Mesothelial cell of epicardium (in vitro differentiated cells): ENCODE data around the gene AFAP1L1. TPM values are rescaled to one million over a fixed set of nuclear protein-coding genes. Genes with fewer than 3 reads are reported as not detected.

ENCODE experiments used
- DNase-seq, 2 experiments: peaks; one replicate each; pipeline ENCODE4 v3.0.0; 2021; ENCODE audit warnings: low spot score in 2 of 2; ENCODE audit not compliant: unreplicated experiment in 2 of 2
- H3K27ac Mint-ChIP-seq: 2 replicates; pipeline ENCODE4 v1.8.0; 2021; ENCODE audit warnings: mixed read lengths
- H3K27me3 Mint-ChIP-seq: 2 replicates; pipeline ENCODE4 v1.8.0; 2021; ENCODE audit warnings: low read depth, mixed read lengths
- H3K36me3 Mint-ChIP-seq: 2 replicates; pipeline ENCODE4 v1.8.0; 2021; ENCODE audit warnings: mixed read lengths
- H3K4me1 Mint-ChIP-seq: 2 replicates; pipeline ENCODE4 v1.8.0; 2021; ENCODE audit warnings: mixed read lengths
- H3K4me3 Mint-ChIP-seq: 2 replicates; pipeline ENCODE4 v1.8.0; 2021; ENCODE audit warnings: mild to moderate bottlenecking, moderate library complexity, mixed read lengths
- H3K9me3 Mint-ChIP-seq: 2 replicates; pipeline ENCODE4 v1.8.0; 2021; ENCODE audit warnings: mixed read lengths
- total RNA-seq: library from RNA; stranded (reverse); gene quantifications from 3 replicates; pipeline ENCODE4 v1.2.1, GENCODE V29; 2021
- TF ChIP-seq, protein P1 (sequence below): fragments of 200-600 bp; sonication (generic); IDR thresholded peaks from one replicate; pipeline ENCODE4 v1.5.0; 2021; ENCODE audit warnings: antibody characterized with exemption; ENCODE audit not compliant: unreplicated experiment

The AFAP1L1 gene
- total RNA-seq, 1 donor from 2014 or later = 0.63 TPM

DNA sequence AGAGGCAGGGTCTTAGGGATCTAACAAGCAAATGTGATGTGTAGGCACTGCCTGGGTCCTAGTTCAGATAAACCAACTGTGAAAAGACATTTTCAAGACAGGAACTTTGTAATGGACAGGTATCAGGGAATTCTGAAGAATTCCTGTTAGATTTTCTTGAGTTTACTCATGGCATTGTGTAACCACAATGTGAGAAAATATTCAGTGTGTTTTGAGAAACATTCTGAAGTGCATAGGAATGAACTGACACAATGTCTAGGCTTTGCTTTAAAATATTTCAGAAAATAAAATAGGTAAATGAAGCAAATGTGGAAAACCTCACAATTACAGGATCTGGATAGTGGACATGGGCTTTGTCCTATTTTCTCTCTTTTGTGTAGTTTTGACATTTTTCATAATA is 15.2 kb upstream of the AFAP1L1 start:
- H3K36me3 Mint-ChIP-seq = no peaks in the 10 kb centered on the region
- no peaks in the 10 kb centered on the region for H3K9me3 Mint-ChIP-seq
- no peak overlapping the region for H3K27ac Mint-ChIP-seq
- no peaks in the 10 kb centered on the region for H3K4me1 Mint-ChIP-seq
- H3K4me3 Mint-ChIP-seq = no peak overlapping the region
- no peak for DNase-seq
- TF ChIP-seq, protein P1, sequence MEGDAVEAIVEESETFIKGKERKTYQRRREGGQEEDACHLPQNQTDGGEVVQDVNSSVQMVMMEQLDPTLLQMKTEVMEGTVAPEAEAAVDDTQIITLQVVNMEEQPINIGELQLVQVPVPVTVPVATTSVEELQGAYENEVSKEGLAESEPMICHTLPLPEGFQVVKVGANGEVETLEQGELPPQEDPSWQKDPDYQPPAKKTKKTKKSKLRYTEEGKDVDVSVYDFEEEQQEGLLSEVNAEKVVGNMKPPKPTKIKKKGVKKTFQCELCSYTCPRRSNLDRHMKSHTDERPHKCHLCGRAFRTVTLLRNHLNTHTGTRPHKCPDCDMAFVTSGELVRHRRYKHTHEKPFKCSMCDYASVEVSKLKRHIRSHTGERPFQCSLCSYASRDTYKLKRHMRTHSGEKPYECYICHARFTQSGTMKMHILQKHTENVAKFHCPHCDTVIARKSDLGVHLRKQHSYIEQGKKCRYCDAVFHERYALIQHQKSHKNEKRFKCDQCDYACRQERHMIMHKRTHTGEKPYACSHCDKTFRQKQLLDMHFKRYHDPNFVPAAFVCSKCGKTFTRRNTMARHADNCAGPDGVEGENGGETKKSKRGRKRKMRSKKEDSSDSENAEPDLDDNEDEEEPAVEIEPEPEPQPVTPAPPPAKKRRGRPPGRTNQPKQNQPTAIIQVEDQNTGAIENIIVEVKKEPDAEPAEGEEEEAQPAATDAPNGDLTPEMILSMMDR = no peak
- peaks cover 85% of the 10 kb centered on the region for H3K27me3 Mint-ChIP-seq

DNA sequence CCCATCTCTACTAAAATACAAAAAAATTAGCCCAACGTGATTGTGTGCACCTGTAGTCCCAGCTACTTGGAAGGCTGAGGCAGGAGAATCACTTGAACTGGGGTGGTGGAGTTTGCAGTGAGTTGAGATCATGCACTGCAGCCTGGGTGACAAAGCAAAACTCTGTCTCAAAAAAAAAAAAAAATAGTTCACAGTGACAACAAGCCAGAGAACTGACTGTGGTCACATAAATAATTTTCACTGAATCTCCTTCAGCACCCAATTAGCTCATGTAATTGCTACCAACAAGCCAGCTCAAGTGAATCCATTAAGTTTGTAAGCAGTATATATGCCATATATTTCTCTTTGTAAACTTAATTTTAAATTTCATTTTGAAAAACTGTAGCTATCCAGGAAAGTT is 14.5 kb upstream of the AFAP1L1 start:
- no peaks in the 10 kb centered on the region for H3K36me3 Mint-ChIP-seq
- H3K9me3 Mint-ChIP-seq = no peaks in the 10 kb centered on the region
- no peak for DNase-seq
- no peak overlapping the region for H3K27ac Mint-ChIP-seq
- H3K4me3 Mint-ChIP-seq = no peak overlapping the region
- no peaks in the 10 kb centered on the region for H3K4me1 Mint-ChIP-seq
- peaks cover 86% of the 10 kb centered on the region for H3K27me3 Mint-ChIP-seq
- TF ChIP-seq, protein P1 = no peak

DNA sequence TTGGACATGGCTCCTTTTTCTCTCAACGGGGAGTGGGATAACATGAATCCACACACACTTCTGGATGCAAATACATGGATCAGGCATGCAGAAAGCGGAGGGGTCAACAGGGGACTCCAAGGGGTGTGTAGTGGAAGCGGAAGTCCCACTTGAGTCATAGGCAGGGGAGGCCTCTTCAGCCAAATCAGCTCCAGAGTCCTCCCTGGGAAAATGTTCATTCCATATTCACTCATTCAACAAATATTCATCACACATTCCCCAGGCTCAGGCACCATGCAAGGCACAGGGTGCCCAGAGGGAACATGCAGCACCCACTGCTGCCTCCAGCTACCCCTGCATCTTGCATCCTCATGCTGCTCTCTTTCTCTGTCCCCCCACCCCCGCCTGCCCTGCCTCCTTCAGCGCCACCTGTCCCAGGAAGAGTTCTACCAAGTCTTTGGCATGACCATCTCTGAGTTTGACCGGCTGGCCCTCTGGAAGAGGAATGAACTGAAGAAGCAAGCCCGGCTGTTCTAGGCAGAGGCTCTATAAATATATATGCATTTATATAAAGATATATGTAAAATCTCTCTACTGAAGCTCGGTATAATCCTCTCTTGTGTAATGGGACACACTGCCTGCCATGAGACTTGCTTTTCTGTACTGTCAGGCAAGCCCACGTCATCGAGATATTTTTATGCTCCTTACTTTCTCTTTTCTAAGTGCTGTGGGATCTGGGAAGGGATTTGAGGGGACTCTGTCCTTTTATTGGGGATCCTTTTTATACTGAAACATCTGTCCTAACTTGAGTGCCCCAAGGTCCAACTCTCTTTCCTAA is 13.6 kb upstream of the AFAP1L1 start:
- TF ChIP-seq, protein P1 = no peak
- no peak overlapping the region for H3K4me3 Mint-ChIP-seq
- no peaks in the 10 kb centered on the region for H3K36me3 Mint-ChIP-seq
- no peaks in the 10 kb centered on the region for H3K4me1 Mint-ChIP-seq
- DNase-seq = no peak
- no peak overlapping the region for H3K27ac Mint-ChIP-seq
- peaks cover 86% of the 10 kb centered on the region for H3K27me3 Mint-ChIP-seq
- H3K9me3 Mint-ChIP-seq = no peaks in the 10 kb centered on the region

DNA sequence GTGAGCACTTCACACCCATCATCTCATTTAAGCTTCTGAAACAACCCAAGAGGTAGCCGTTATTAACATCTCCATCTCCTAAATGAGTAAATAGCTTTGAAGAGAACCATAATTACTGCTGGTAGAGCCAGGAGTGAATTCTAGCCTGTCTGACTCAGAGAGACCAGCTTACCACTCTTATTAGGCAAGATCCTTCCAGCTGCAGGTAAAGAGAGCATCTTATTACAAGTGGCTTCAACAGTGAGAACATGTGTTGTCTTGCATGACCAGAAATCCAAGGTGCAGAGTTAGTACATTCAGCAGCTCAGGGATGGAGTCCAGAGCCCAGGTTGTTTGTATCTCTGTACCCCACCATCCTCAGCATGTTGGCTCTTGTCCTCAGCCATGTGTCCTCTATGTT is 10.9 kb upstream of the AFAP1L1 start:
- no peak for DNase-seq
- TF ChIP-seq, protein P1 = no peak
- H3K27me3 Mint-ChIP-seq = peaks cover 92% of the 10 kb centered on the region
- no peaks in the 10 kb centered on the region for H3K4me1 Mint-ChIP-seq
- no peaks in the 10 kb centered on the region for H3K36me3 Mint-ChIP-seq
- no peaks in the 10 kb centered on the region for H3K9me3 Mint-ChIP-seq
- H3K27ac Mint-ChIP-seq = no peak overlapping the region
- no peak overlapping the region for H3K4me3 Mint-ChIP-seq

DNA sequence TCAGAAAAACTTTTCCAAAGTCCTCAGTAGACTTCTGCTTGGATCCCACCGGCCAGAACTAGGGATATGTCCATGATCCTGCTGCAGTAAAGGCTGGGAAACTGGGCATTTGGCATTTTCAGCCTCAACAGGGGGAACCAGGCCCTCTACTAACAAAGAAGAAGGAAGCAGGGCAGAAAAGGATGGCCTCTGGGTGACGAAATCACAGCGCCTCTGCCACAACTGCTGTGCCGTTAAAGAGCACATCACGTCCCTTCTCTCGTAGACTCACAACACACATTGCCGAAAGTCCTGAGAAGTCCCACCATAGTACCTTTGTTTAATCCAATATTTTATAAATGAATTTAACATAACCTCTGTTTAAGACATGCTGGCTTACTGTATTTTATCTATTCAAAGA is 10.4 kb upstream of the AFAP1L1 start:
- TF ChIP-seq, protein P1 = no peak
- H3K4me1 Mint-ChIP-seq = no peaks in the 10 kb centered on the region
- no peaks in the 10 kb centered on the region for H3K36me3 Mint-ChIP-seq
- no peaks in the 10 kb centered on the region for H3K9me3 Mint-ChIP-seq
- H3K27ac Mint-ChIP-seq = no peak overlapping the region
- peaks cover 92% of the 10 kb centered on the region for H3K27me3 Mint-ChIP-seq
- no peak for DNase-seq
- H3K4me3 Mint-ChIP-seq = no peak overlapping the region
